BLaER1 (cell line): ENCODE data around the gene CENPU.

Experiments used
- H3K27ac ChIP-seq: shearing (Covaris generic); formaldehyde crosslinking; 2 replicates; pipeline ENCODE4 v1.8.1; 2022
- H3K27me3 ChIP-seq: shearing (Covaris generic); formaldehyde crosslinking; 2 replicates; pipeline ENCODE4 v1.8.1; 2022
- H3K36me3 ChIP-seq: shearing (Covaris generic); formaldehyde crosslinking; 2 replicates; pipeline ENCODE4 v1.8.1; 2022
- H3K4me1 ChIP-seq: shearing (Covaris generic); formaldehyde crosslinking; 2 replicates; pipeline ENCODE4 v1.8.1; 2022
- H3K4me2 ChIP-seq: shearing (Covaris generic); formaldehyde crosslinking; 2 replicates; pipeline ENCODE4 v1.8.1; 2022
- H3K4me3 ChIP-seq: shearing (Covaris generic); formaldehyde crosslinking; 2 replicates; pipeline ENCODE4 v1.8.1; 2022
- H3K9ac ChIP-seq: shearing (Covaris generic); formaldehyde crosslinking; 2 replicates; pipeline ENCODE4 v1.8.1; 2022
- H3K9me3 ChIP-seq: shearing (Covaris generic); formaldehyde crosslinking; 2 replicates; pipeline ENCODE4 v1.8.1; 2022
- H4K20me1 ChIP-seq: shearing (Covaris generic); formaldehyde crosslinking; 2 replicates; pipeline ENCODE4 v1.8.1; 2022
- Cebpa-rat ChIP-seq: shearing (Covaris generic); IDR thresholded peaks from 2 replicates; pipeline ENCODE4 v1.8.1; 2022

Gene CENPU

GRCh38 chr4:184693056-184693455 lies 40.8 kb downstream of the CENPU start:
- Histone ChIP-seq H4K20me1 (no peaks in the 10 kb centered on the region), H3K4me3 (no peak overlapping the region), H3K27ac (no peak overlapping the region), H3K9me3 (no peaks in the 10 kb centered on the region), H3K9ac (no peak overlapping the region), H3K4me1 (peaks cover 8% of the 10 kb centered on the region; the same call in 1 of the 2 replicates), H3K4me2 (no peak overlapping the region), H3K27me3 (no peaks in the 10 kb centered on the region), H3K36me3 (peaks cover 58% of the 10 kb centered on the region)
- no peak for TF ChIP-seq Cebpa-rat

GRCh38 chr4:184689681-184690080 lies 44.2 kb downstream of the CENPU start:
- H3K9ac ChIP-seq = no peak overlapping the region
- H3K4me2 ChIP-seq = no peak overlapping the region

DNA sequence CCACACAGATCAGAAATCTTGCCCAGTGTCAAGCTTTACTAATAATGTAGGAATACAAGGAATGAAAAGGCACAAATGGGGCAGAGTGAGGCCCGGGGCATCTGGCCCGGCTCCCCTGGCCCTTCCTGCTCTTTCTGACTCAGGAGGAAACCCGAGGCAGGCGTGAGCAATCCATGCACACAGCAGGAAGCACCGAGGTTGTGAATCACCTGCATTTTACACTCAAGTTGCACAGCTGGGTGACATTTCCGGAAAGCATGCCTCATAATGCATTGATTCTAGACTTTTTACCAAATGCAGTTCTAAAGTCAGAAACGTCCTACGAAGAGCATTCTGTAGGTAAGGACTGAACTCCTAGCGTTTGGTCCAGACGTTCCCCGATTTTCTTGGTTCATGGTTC lies 45.4 kb downstream of the CENPU start:
- H3K9me3 ChIP-seq = no peaks in the 10 kb centered on the region
- H3K36me3 ChIP-seq = peaks cover 15% of the 10 kb centered on the region; the same call in 1 of the 2 replicates
- no peaks in the 10 kb centered on the region for H4K20me1 ChIP-seq
- no peak overlapping the region for H3K27ac ChIP-seq
- peaks cover 22% of the 10 kb centered on the region for H3K4me1 ChIP-seq
- no peak overlapping the region for H3K4me3 ChIP-seq
- H3K4me2 ChIP-seq = no peak overlapping the region
- no peak overlapping the region for H3K9ac ChIP-seq
- TF ChIP-seq Cebpa-rat = no peak
- no peaks in the 10 kb centered on the region for H3K27me3 ChIP-seq

More at GRCh38 chr4:184689681-184690080, 44.2 kb downstream of the CENPU start:
- Histone ChIP-seq H3K4me3 (no peak overlapping the region), H4K20me1 (no peaks in the 10 kb centered on the region), H3K27ac (no peak overlapping the region), H3K36me3 (peaks cover 27% of the 10 kb centered on the region), H3K27me3 (no peaks in the 10 kb centered on the region), H3K9me3 (no peaks in the 10 kb centered on the region), H3K4me1 (peaks cover 15% of the 10 kb centered on the region)
- no peak for TF ChIP-seq Cebpa-rat

GRCh38 chr4:184688005-184688404 lies 45.9 kb downstream of the CENPU start:
- peaks cover 22% of the 10 kb centered on the region for H3K4me1 ChIP-seq
- no peak overlapping the region for H3K27ac ChIP-seq
- H3K4me2 ChIP-seq = no peak overlapping the region
- H3K4me3 ChIP-seq = no peak overlapping the region
- no peaks in the 10 kb centered on the region for H3K9me3 ChIP-seq
- no peak overlapping the region for H3K9ac ChIP-seq
- no peak for TF ChIP-seq Cebpa-rat
- no peaks in the 10 kb centered on the region for H3K27me3 ChIP-seq
- peaks cover 11% of the 10 kb centered on the region; the same call in 1 of the 2 replicates for H3K36me3 ChIP-seq
- H4K20me1 ChIP-seq = no peaks in the 10 kb centered on the region

DNA sequence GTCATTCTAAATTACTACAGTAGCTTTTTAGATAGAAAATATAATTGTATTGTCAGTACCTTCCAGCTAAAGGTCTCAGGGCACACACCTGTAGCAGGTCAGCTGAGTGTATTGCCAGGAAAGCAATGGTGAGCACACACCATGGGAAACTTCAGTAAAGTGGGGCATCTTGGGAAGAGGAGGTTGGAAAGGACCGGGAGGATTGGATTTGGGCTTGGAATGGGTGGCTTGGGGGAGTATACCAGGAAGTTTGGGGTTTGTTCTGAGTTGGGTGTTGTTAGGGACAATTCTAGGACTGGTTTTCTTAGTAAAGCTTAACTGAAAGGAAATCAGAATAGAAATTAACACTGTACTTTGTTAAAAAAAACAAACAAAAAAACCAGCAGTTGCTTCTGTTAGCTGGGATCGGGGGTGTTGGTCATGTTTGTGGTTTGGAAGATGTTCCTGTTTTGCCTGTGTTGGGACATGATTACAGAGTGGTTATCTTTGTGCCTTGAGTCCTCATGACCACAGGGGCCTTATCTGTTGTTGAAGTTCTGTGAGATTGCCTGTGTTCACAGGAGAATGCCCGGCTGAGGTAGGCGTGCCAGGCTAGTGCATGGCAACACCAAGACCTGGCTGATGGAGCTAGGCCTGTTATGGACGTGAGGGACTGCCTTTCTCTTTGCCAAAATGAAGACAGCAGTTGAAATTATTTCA lies 49.3 kb downstream of the CENPU start:
- H3K9me3 ChIP-seq = peaks cover 2% of the 10 kb centered on the region; the same call in 1 of the 2 replicates
- no peak overlapping the region for H3K9ac ChIP-seq
- peak overlapping the region; percentile 11; the same call in 1 of the 2 replicates for H3K27ac ChIP-seq
- H3K4me2 ChIP-seq = peak overlapping the region; percentile 61
- H3K27me3 ChIP-seq = no peaks in the 10 kb centered on the region
- TF ChIP-seq Cebpa-rat = no peak
- H3K36me3 ChIP-seq = peaks cover 4% of the 10 kb centered on the region
- H4K20me1 ChIP-seq = no peaks in the 10 kb centered on the region
- H3K4me3 ChIP-seq = no peak overlapping the region
- peaks cover 22% of the 10 kb centered on the region for H3K4me1 ChIP-seq

DNA sequence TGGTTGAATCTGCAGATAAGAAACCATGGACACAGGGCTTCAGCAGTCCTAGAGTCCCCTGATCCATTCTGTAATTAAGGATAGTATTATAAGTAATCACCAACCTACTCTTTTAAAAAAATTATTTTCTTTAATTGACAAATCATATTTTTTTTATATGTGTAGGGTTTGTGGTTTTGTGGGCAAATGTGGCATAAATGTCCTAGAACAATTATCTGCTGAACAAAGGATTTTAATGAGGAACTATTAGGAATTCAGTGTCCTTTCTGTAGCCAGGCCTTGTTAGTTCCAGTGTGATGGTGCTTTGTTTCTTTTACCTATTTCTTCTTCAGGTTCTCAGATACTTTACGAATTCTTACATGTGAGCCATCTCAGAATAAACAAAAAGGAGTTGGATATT lies 52.0 kb downstream of the CENPU start:
- TF ChIP-seq Cebpa-rat = no peak
- Histone ChIP-seq H3K4me2 (no peak overlapping the region), H3K27ac (no peak overlapping the region), H3K9ac (no peak overlapping the region), H3K9me3 (peaks cover 3% of the 10 kb centered on the region; the same call in 1 of the 2 replicates), H3K4me1 (peaks cover 13% of the 10 kb centered on the region), H4K20me1 (no peaks in the 10 kb centered on the region), H3K27me3 (no peaks in the 10 kb centered on the region), H3K36me3 (peaks cover 10% of the 10 kb centered on the region), H3K4me3 (no peak overlapping the region)

- H3K4me2 ChIP-seq = no peak overlapping the region
- H3K9ac ChIP-seq = no peak overlapping the region
- peaks cover 10% of the 10 kb centered on the region for H3K36me3 ChIP-seq
- no peak for TF ChIP-seq Cebpa-rat
- no peak overlapping the region for H3K4me3 ChIP-seq
- H3K9me3 ChIP-seq = peaks cover 3% of the 10 kb centered on the region; the same call in 1 of the 2 replicates
- no peaks in the 10 kb centered on the region for H3K27me3 ChIP-seq
- no peaks in the 10 kb centered on the region for H4K20me1 ChIP-seq
- no peak overlapping the region for H3K27ac ChIP-seq
- peaks cover 13% of the 10 kb centered on the region for H3K4me1 ChIP-seq
These were observed 53.2 kb downstream of the CENPU start for GRCh38 chr4:184680698-184681097.

DNA sequence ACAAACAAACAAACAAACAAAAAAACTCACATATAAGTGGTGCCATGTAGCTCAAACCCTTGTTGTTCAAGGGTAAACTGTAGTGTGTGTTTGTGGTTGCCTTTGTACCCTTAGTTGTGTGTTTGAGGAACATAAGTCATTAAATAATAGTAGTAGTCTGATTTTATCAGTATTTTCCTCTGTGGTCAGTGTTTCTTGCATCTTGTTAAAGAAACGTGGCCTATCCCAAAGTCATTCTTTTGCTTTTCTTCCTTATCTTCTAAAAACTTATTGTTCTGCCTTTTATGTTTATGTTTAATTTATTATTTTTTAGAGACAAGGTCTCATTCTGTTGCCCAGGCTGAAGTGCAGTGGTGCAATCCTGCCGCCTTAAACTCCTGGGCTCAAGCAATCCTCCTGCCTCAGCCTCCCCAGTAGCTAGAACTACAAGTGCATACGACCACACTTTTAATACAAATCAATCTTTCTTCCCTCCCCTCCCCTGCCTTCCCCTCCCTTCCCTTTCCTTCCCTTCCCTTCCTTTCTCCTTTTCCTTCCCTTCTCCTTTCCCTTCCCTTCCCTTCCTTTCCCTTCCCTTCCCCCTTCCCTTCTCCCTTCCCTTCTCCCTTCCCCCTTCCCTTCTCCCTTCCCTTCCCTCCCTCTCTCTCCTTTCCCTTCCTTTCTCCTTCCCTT lies 57.9 kb downstream of the CENPU start:
- Histone ChIP-seq H3K9me3 (peaks cover 3% of the 10 kb centered on the region; the same call in 1 of the 2 replicates), H4K20me1 (no peaks in the 10 kb centered on the region), H3K4me1 (no peaks in the 10 kb centered on the region), H3K27me3 (no peaks in the 10 kb centered on the region), H3K36me3 (peaks cover 50% of the 10 kb centered on the region), H3K27ac (no peak overlapping the region), H3K4me2 (no peak overlapping the region), H3K4me3 (no peak overlapping the region), H3K9ac (no peak overlapping the region)
- no peak for TF ChIP-seq Cebpa-rat

DNA sequence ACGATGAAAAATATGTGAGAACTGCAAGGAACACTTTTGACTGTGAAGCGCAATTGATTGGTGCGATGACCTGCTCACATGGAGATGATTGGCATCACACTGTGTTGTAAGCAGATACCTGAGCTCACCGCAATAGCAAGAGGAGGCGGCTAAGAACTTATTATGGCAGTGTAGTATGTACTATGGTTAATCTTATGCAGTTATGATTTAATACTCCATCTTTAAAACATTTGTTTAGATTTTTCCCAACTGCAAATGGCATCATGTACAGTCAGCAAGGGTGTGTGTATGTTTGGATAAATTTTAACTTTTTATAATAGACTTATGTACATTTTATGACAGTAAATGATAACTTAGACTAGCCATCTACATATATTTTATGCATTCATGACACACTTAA lies 58.9 kb downstream of the CENPU start:
- no peak overlapping the region for H3K27ac ChIP-seq
- H3K4me2 ChIP-seq = no peak overlapping the region

GRCh38 chr4:184674011-184674410 lies 59.9 kb downstream of the CENPU start:
- no peaks in the 10 kb centered on the region; the same call in 1 of the 2 replicates for H3K4me1 ChIP-seq
- no peak overlapping the region for H3K9ac ChIP-seq
- peaks cover 47% of the 10 kb centered on the region for H3K36me3 ChIP-seq
- H4K20me1 ChIP-seq = no peaks in the 10 kb centered on the region
- H3K9me3 ChIP-seq = no peaks in the 10 kb centered on the region
- H3K4me2 ChIP-seq = no peak overlapping the region
- H3K4me3 ChIP-seq = no peak overlapping the region
- no peak overlapping the region for H3K27ac ChIP-seq
- H3K27me3 ChIP-seq = no peaks in the 10 kb centered on the region
- no peak for TF ChIP-seq Cebpa-rat

More for the DNA sequence above, 58.9 kb downstream of the CENPU start:
- Histone ChIP-seq H3K9ac (no peak overlapping the region), H3K27me3 (no peaks in the 10 kb centered on the region), H3K4me3 (no peak overlapping the region), H4K20me1 (no peaks in the 10 kb centered on the region), H3K9me3 (peaks cover 3% of the 10 kb centered on the region; the same call in 1 of the 2 replicates), H3K4me1 (no peaks in the 10 kb centered on the region), H3K36me3 (peaks cover 49% of the 10 kb centered on the region)
- no peak for TF ChIP-seq Cebpa-rat
